Measurements from ENCODE around the gene CD81.

DNA sequence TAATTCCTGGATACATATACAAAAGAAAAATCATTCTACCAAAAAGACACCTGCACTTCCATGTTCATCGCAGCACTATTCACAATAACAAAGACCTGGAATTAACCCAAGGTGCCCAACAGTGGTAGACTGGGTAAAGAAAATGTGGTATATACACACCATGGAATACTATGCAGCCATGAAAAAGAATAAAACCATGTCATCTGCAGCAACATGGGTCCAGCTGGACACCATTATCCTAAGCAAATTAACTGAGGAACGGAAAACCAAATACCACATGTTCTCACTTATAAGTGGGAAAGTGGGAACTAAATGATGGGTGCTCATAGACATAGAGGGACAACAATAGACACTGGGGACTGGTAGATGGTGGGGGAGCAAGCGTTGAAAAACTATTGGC lies 62.7 kb downstream of the CD81 start:
- TF ChIP-seq EZH2 (IDR thresholded peaks at IDR 0.05; ENCODE audit: low read length, missing control alignments): no peak
- TF ChIP-seq, protein P1, sequence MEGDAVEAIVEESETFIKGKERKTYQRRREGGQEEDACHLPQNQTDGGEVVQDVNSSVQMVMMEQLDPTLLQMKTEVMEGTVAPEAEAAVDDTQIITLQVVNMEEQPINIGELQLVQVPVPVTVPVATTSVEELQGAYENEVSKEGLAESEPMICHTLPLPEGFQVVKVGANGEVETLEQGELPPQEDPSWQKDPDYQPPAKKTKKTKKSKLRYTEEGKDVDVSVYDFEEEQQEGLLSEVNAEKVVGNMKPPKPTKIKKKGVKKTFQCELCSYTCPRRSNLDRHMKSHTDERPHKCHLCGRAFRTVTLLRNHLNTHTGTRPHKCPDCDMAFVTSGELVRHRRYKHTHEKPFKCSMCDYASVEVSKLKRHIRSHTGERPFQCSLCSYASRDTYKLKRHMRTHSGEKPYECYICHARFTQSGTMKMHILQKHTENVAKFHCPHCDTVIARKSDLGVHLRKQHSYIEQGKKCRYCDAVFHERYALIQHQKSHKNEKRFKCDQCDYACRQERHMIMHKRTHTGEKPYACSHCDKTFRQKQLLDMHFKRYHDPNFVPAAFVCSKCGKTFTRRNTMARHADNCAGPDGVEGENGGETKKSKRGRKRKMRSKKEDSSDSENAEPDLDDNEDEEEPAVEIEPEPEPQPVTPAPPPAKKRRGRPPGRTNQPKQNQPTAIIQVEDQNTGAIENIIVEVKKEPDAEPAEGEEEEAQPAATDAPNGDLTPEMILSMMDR (conservative IDR thresholded peaks at IDR 0.05 in 1 of 2, IDR thresholded peaks at IDR 0.05 in 1 of 2; ENCODE audit: low read depth in 1 of 2, low read length in 2 of 2): no peak
